HG03342 (cell line): ENCODE results near the gene ABCB1.
"Not testable (repeated sequence)": the region's sequence is repeated elsewhere in the genome, so short reads cannot be mapped to it uniquely, and the experiment has no call there.

Experiments used
- ATAC-seq: cut with Tn5 transposase; IDR thresholded peaks from one replicate; pipeline ENCODE4 v1.9.1; 2021; ENCODE audit warnings: mild to moderate bottlenecking, moderate library complexity; ENCODE audit not compliant: unreplicated experiment

ABCB1 gene

DNA sequence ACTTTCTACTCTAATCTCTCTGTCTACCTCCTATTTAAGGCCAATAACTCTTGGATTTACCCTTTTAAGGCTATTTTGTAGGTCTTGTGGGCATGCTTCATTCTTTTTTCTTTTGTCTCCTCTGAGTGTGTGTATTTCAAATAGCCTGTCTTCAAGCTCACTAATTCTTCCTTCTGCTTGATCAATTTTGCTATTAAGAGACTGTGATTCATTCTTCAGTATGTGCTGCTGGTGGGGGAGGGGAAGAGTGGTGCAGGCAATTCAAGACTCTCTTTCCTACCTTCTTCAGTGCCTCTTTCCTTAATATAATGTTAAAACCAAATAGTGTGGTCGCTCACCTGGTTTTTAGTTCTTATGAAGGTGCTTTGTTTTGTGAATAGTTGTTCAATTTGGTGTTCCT lies 20.0 kb downstream of the ABCB1 start:
- ATAC-seq, result no peak

GRCh38 chr7:87575521-87575920 lies 25.2 kb downstream of the ABCB1 start:
- no peak for ATAC-seq

DNA sequence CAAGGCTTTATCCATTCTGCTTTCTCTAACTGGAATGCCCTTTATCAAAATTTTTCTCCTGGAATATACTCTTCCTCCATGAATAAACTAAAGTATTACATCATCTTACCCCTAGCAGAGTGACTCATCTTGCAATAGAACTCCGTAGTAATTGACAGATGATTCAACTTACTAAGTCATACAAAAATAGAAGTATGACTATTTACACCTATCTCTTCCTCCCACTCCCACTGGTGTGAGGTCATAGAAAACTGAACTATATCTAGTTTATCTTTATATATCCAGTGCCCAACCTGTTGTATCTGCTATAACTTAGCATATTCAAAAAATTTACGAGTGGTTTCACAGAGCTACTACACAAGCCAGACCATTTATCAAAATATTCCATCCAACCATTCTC lies 26.1 kb downstream of the ABCB1 start:
- ATAC-seq, result no peak

DNA sequence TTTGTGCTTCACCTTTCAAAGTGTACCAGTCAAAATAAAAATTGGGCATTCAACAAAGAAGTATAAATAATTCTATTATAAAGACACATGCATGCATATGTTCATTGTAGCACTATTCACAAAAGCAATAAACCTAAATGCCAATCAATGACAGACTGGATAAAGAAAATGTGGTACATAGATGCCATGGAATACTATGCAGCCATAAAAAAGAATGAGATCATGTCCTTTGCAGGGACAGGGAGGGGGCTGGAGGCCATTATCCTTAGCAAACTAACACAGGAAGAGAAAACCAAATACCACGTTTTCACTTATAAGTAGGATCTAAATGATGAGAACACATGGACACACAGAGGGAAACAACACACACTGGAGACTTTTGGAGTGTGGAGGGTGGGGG lies 28.2 kb downstream of the ABCB1 start:
- ATAC-seq, result not testable (repeated sequence)

GRCh38 chr7:87570178-87570577 lies 30.5 kb downstream of the ABCB1 start:
- no peak for ATAC-seq

DNA sequence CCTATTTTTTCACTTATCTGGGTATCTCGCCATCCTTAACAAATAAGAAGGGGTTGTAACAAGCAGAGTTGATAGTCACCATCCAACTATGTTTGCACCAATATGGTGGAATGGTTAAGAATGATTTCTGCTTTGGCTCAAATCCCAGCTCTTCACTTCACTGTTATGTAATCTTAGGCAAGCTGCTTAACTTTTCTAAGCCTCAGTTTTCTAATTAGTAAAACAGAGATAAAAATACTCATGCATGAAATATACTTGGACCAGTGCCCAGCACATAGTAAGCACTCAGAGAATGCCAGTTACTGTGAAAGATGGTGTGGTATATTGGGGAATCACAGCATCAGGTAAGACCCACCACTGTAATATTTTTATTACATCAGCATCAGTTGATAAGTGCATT lies 33.6 kb downstream of the ABCB1 start:
- no peak for ATAC-seq

- ATAC-seq, result no peak
Observed at GRCh38 chr7:87566311-87566900, 34.3 kb downstream of the ABCB1 start.

- no peak for ATAC-seq
Observed at GRCh38 chr7:87565877-87566276, 34.8 kb downstream of the ABCB1 start.

DNA sequence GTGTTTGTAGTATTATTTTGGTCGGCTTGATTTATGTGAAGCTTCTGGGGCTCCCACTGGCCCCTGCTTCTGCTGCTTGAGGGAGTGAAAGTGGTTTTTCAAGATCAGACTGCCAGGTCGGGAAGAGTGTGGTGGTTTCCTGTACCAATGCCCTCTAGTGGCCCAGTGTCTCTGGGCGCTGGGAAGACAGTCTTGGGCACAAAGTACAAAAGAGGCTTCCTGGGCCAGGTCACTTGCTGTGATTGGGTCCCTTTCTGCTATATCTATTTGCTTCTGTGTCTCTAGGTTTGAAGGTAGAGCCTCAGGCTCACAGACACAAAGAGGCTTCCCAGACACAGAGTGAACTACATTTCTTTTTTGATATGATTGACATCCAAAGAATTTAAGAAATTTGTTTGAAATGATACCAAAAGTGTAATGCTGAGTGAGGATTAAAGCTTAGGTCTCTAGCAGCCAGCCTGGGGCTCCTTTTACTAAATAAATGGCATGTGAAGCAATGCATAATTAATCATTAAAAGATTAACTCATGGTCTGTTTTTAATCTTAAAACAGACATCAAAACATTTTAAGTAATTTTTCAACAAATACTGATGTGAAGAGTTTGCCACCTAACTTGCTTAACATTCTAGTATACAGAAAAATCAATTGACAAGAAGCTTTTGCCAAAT lies 36.3 kb downstream of the ABCB1 start:
- peak; percentile 79 for ATAC-seq

GRCh38 chr7:87561702-87562101 lies 39.0 kb downstream of the ABCB1 start:
- no peak for ATAC-seq

- no peak for ATAC-seq
Observed at GRCh38 chr7:87561102-87561501, 39.6 kb downstream of the ABCB1 start.

DNA sequence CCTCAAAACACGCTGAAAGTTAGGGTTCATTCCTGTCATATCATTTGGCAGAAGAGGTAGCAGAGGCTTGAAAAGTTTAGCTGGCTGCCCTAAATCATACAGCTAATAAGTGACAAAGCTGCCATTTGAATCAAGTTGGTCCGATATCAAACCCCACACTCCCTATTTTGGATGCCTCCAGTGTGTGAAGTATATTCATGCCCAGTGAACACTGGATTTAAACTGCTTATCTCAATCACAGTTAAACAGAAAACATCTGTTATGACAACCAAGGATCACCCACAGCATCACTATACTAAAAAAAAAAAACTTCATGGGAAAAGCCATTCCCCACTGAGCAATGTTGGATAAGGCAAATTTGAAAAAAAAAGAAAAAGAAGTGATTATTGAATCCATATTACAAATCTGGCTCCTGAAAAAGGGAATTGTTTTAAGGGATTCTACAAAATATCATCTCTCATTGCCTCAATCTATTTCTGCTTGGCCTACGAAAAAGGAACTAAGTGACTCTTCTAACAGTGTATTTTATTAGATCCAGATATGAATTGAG lies 48.3 kb downstream of the ABCB1 start:
- no peak for ATAC-seq

DNA sequence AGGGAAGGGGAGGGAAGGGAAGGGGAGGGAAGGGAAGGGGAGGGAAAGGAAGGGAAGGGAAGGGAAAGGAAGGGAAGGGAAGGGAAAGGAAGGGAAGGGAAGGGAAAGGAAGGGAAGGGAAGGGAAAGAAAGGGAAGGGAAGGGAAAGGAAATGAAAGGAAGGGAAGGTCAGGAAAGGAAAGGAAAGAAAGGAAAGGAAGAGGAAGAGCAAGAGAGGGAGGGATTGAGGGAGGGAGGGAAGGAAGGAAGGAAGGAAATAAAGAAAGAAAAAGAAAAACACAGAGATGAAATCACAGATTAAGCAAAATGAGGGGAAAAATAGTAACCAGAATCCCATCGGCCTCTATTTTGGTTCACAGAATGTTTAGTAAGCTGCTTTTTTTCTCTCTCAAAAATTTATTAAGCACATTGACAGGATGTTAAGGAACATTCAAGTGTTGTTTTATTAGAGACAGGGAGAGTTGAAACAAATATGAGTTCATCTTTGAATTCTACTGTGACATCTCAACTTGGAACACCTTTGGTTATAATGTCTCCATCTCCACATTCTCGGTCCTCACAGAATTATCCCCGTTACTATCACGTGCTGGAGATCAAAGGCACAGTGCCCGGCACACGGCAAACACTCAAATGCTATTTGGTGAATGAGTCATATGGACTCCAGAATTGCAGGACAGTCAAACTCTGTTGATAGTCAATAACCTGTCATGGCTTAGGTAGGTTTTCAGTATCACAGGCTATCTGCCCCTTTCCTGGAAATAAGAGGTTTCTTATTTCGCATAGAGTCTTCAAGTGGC lies 52.4 kb downstream of the ABCB1 start:
- no peak for ATAC-seq

DNA sequence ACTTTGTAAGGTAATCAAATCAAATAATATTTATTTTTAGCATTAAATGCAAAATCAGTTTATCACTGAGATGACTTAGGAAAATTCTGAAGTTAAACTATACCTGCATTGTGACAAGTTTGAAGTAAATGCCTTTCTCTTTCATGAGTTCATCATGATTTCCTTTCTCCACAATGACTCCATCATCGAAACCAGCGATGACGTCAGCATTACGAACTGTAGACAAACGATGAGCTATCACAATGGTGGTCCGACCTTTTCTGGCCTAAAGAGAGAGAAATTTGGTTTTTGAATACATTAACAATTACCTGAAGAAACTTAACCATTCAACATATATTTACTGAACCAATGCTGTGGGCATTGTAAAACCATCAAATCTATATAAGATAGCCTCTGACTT lies 54.9 kb downstream of the ABCB1 start:
- ATAC-seq, result no peak

- peak; percentile 61 for ATAC-seq
Observed at GRCh38 chr7:87543623-87544022, 57.1 kb downstream of the ABCB1 start.

DNA sequence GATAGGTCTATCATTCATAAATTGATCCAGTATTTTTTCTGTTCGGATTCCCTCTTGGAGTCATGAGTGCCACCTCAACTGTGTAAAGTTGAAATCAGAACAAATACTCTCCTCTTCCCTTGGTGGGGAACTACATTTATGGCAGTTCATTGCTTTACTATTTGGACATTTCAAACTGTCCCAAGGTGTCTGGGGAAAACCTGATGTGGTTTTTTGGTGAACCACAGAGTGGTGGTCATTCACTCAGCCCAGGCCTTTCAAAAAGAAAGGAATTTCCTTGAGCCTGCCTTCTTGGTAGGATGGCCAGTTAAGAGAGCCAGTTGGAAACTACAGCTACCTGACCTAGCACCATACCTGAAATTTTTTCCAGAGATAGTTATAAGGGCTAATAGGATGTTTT lies 59.0 kb downstream of the ABCB1 start:
- ATAC-seq, result no peak

- no peak for ATAC-seq
Observed at GRCh38 chr7:87538052-87538451, 62.6 kb downstream of the ABCB1 start.

DNA sequence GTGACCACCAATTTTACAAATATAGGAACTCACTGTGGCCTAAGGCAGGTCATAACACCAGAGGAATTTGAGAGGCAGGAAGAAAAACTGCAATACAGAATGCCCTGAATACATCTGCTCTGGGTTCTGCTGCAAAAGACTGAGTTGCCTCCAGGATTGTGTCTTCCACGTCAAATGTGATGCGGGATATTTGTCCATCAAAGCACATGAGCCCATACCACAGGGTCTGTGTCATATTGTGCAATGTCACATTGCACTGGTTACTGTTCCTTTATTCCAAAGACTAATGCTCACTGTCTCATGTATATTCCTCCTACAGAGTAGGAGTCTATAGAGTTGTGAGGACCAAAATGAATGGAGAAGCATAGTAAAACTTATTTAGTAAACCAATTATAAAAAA lies 66.6 kb downstream of the ABCB1 start:
- ATAC-seq, result no peak

GRCh38 chr7:87530126-87530525 lies 70.6 kb downstream of the ABCB1 start:
- no peak for ATAC-seq

- no peak for ATAC-seq
Observed at GRCh38 chr7:87528730-87529129, 72.0 kb downstream of the ABCB1 start.

DNA sequence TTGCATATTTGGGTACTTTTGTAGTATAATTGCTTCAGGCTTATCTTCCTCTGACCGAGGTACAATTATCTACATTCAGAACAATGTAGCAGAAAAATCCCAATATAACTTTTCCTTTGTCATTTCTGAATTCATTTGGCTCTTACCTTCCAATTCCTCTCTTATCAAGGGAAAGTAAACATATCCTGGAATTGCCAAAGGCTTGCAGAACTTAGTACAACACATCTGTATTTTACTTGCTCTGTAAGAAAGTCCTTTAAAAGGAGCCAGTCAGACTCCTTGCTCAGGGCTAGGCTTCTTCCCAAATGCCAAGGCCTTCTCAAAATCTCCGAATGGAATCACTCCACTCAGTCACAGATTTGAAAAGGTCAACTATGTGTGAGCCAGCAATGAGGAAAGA lies 81.9 kb downstream of the ABCB1 start:
- no peak for ATAC-seq

GRCh38 chr7:87517891-87518290 lies 82.8 kb downstream of the ABCB1 start:
- no peak for ATAC-seq
